ENCODE results near the gene DRGX. TPM values are rescaled to one million over a fixed set of nuclear protein-coding genes. Genes with fewer than 3 reads are reported as not detected.

Gene DRGX
- total and polyA plus RNA-seq, 2 donors (not counting 3 experiments of a cell fraction or from before 2014, with no cell fraction given) = not detected

GRCh38 chr10:49370326-49371100, 25.4 kb downstream of the DRGX start:
- Histone ChIP-seq H3K79me2 (ENCODE audit: control insufficient read depth, insufficient read depth, low read length) (no peaks in the 10 kb centered on the region), H3K4me2 (ENCODE audit: insufficient read depth, low read length) (no peak overlapping the region), H3K9me3 (replicated peaks; ENCODE audit: control insufficient read depth, insufficient read depth, low read length) (no peaks in the 10 kb centered on the region), H4K20me1 (replicated peaks; ENCODE audit: control insufficient read depth, extremely low read depth, insufficient read depth, low read length) (no peaks in the 10 kb centered on the region), H3K27ac (ENCODE audit: insufficient read depth, low read depth, low read length) (no peak overlapping the region), H3K9me1 (replicated peaks; ENCODE audit: control insufficient read depth, extremely low read depth, insufficient read depth, low read length) (no peaks in the 10 kb centered on the region), H3K4me3 (replicated peaks in 1 of 3; ENCODE audit: insufficient read depth in 1 of 3, low read depth in 1 of 3, low read length in 3 of 3) (no peak overlapping the region), H3K9ac (replicated peaks; ENCODE audit: extremely low read depth, insufficient read depth, low read length) (no peak overlapping the region), H3K27me3 (ENCODE audit: control insufficient read depth in 2 of 2, insufficient read depth in 2 of 2, low read length in 2 of 2) (peaks cover 0 to 8% of the 10 kb centered on the region in 2 experiments), H2AFZ (ENCODE audit: low read depth, low read length) (no peak overlapping the region), H3K36me3 (ENCODE audit: control insufficient read depth in 2 of 2, extremely low read depth in 1 of 2, insufficient read depth in 2 of 2, low read length in 2 of 2) (no peaks in the 10 kb centered on the region), H3K4me1 (ENCODE audit: control insufficient read depth, extremely low read depth, insufficient read depth, low read length) (peaks cover 7% of the 10 kb centered on the region)
- BruUV-seq (replicated peaks) = no TSS peak
- dilution Hi-C loops (cut with MboI; ENCODE audit: extremely low pct_ligation_motif_present, low sequenced_read_pairs) = no loop called here
- FAIRE-seq (no peak), DNase-seq (ENCODE audit: low read depth, low spot score) (no peak)
- TF ChIP-seq CTCF (IDR thresholded peaks at IDR 0.05; ENCODE audit: extremely low read depth in 1 of 2, insufficient read depth in 1 of 2, low read depth in 1 of 2, low read length in 2 of 2) (no peak), EZH2 (IDR thresholded peaks at IDR 0.05; ENCODE audit: borderline replicate concordance, low read depth, low read length, severe bottlenecking) (no peak), MAX (IDR thresholded peaks at IDR 0.05; ENCODE audit: insufficient read depth, insufficient read length) (no peak), POLR2AphosphoS5 (IDR thresholded peaks at IDR 0.05; ENCODE audit: insufficient read depth, low read depth, low read length) (no peak), FOS (IDR thresholded peaks at IDR 0.05; ENCODE audit: borderline replicate concordance, insufficient read depth, low read length) (no peak), MYC (IDR thresholded peaks at IDR 0.05; ENCODE audit: low read depth, low read length) (no peak), POLR2A (IDR thresholded peaks at IDR 0.05; ENCODE audit: low read depth, low read length) (no peak), GATA2 (IDR thresholded peaks at IDR 0.05; ENCODE audit: insufficient read depth, insufficient read length, low read depth, low read length) (no peak), JUN (IDR thresholded peaks at IDR 0.05; ENCODE audit: borderline replicate concordance, insufficient read depth, insufficient read length, low read depth) (no peak)
- ChIA-PET CTCF (no interaction called here), POLR2A (no interaction called here)
- intact Hi-C loops (cut with micrococcal nuclease) = no loop called here

Measured in endothelial cell of umbilical vein (primary cell).